GM21423 (cell line): Measurements from ENCODE around the gene SHLD1.
"Not testable (repeated sequence)": the region's sequence is repeated elsewhere in the genome, so short reads cannot be mapped to it uniquely, and the experiment has no call there.

Source experiments
- ATAC-seq: cut with Tn5 transposase; IDR thresholded peaks from one replicate; pipeline ENCODE4 v1.9.1; 2021; ENCODE audit warnings: mild to moderate bottlenecking, moderate library complexity; ENCODE audit not compliant: unreplicated experiment

SHLD1 gene

DNA sequence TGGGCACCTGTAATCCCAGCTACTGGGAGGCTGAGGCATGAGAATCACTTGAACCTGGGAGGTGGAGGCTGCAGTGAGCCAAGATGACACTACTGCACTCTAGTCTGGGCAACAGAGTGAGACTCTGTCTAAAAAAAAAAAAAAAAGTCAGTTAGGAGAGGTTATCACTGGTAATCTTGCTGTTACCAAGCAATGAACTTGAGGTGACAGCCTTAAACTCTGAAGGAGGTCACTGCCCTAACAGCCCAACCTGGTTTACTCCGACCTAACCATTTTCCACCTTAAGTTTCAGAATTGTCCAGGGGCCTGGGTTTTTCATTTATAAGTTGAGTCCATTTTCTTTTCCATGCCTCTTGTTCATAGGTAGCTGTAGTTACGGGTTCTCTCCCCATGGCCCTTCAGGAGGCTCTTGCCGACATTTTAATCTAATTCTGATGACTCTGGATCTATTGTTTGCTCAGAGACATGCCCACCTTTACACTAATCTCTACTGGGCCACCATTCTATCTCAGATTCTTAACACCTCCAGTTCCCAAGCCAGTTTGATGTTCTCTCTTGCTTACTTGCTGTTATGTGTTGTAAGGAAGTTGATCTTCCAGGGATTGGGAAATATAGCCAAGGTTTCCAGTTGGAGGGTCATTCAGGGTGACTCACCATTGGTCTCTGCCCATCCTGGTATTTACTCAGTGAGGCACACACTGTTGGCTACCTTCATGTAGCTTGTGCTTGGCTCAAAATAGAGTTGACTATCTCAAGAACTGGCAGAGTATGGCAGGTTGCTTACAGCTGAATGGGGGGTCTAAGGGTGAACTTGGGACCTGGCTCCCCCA is 29.1 kb downstream of the SHLD1 start:
- no peak for ATAC-seq

DNA sequence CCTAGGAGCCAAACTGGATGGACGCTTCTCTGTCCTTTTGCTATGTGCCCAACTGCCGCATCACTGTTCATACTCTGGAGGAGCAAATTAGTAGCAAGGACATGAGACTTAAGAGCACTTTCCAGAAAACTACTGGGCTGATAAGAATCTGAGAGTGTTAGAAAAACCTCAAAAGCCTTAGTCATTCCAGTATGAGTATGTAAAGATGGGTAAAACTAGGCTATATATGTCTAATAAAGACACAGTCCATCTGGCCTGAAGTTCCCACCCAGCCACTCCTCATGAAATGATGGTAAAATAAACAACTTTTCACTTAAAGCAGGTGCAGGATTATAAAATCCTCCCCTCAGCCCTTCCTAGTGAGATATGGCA is 30.6 kb downstream of the SHLD1 start:
- ATAC-seq: no peak

DNA sequence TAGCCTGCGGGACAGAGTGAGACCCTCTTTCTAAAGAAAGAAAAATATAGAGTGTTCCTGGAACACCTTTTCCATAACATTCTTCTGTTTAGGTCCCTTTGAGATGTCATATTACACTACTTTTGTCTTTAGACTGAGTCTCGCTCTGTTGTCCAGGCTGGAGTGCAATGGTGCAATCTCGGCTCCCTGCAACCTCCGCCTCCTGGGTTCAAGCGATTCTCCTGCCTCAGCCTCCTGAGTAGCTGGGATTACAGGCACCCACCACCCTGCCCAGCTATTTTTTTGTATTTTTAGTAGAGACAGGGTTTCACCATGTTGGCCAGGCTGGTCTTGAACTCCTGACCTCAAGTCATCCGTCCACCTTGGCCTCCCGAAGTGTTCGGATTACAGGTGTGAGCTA is 31.2 kb downstream of the SHLD1 start:
- not testable (repeated sequence) for ATAC-seq

GRCh38 chr20:5781798-5782750 is 31.9 kb downstream of the SHLD1 start:
- ATAC-seq: no peak

DNA sequence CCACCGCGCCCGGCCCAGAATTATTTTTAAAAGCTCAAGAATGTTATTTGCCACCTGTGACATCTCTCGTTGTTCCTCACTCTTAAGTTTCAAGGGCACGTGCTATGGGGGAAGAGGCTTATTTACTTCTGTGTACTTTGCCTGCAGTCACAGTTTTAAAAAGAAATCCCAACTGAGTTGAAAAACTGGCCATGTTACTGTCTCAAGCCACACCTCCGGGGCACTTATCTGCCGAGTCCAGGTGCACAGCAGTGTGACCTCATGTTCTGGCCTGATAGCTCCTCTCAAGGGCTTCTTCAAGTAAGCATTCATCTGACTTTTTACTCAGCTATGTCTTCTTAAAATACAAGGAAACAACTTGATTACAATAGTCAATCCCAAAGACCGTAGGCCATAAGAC is 34.5 kb downstream of the SHLD1 start:
- ATAC-seq: no peak

- no peak for ATAC-seq
These were observed 34.9 kb downstream of the SHLD1 start for GRCh38 chr20:5785146-5785545.

- ATAC-seq: no peak
These were observed 37.0 kb downstream of the SHLD1 start for GRCh38 chr20:5786930-5787795.

GRCh38 chr20:5787796-5788165 is 37.6 kb downstream of the SHLD1 start:
- ATAC-seq: no peak

DNA sequence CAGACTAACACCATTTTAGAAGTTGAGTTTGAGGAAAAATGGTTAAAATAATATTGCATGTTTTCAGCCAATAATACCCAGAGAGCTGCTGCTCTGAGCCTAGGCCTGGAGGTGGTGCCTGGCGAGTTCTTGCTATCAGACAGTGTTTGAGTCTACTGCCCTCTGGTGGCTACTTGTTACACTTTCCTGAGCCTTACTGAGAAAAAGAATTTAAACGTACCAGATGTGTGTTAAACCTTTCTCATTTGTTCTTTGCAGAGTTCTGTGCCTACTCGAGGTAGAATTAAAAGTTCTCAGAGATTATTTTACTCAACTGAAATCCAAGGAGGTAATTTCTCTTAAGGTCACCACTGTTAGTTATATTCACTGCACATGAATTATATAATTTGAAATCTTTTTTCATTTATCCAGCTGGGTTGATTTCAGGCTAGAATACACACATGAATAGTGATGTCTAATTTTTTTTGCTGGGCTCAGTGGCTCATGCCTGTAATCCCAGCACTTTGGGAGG is 38.2 kb downstream of the SHLD1 start:
- ATAC-seq: peak; percentile 84

DNA sequence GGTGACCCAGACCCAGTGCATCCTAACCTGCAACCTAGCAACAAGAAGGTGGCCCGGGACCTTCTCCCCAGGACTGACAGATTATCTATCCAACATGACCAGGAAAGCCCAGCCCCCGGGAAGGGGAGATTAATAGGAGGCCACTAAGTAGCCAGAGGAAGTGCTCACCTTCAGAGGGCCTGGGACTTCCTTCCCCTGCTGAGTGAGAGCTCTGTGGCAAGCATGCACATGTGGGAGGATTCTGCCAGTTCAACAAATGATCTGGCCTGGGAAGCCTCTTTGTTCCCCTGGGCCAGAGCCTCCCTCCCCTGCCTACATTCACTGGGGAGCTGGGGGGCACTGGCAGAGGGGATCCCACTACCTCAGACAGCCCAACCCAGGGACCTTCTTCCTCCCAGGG is 39.6 kb downstream of the SHLD1 start:
- ATAC-seq: no peak

DNA sequence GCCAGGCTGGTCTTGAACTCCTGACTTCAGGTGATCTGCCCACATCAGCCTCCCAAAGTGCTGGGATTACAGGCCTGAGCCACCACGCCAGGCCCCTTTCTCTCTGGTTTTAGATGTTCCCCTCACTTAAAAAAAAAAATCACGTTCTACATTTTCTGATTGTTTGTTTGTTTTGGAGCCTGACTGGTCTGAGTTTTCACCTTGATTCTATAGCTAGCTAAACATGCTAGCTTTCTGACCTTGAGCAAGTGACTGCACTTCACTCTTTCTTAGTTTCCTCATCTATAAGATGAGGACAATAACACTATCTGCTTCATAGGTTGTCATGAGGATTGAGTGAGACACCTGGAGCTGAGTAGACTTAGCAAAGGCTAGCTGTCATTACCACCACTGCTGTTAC is 43.7 kb downstream of the SHLD1 start:
- ATAC-seq: no peak

DNA sequence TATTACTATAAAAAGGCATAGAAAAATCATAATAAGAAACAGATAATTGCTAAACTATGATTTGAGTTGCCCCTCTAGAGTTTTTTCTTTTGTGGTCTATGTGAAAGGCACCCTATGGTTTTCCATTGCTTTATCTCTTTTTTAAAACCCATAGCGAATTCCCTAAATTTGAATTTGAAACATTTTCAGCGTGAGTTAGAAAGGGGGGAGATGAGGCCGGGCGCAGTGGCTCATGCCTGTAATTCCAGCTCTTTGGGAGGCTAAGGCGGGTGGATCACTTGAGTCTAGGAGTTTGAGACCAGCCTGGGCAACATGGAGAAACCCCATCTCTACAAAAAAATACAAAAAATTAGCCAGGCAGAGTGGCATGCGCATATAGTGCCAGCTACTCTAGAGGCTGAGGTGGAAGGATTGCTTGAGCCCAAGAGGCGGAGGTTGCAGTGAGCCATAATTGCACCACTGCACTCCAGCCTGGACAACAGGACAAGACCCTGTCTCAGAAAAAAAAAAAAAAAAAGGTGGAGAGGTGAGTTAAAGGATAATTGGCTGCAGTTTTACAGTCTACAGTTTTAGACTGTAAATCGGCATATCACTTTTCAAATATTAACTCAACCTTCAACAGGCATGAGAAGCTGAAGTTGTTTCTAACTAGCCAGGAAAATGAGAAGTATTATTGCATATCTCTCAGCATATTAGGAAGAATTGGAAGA is 46.3 kb downstream of the SHLD1 start:
- ATAC-seq: no peak

DNA sequence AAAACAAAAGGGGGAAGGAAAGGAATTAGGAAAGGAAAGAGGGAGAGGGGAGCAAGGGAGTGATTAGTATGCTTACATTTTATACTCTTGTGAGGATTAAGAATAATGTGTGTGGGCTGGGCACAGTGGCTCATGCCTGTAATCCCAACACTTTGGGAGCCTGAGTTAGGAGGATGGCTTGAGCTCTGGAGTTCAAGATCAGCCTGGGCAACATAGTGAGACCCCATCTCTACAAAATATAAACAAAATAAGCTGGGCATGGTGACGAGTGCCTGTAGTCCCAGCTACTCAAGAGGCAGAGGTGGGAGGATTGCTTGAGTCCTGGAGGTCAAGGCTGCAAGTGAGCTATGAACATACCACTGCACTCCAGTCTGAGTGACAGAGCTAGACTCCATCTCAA is 47.0 kb downstream of the SHLD1 start:
- no peak for ATAC-seq

- peak; percentile 98 for ATAC-seq
These were observed 47.8 kb downstream of the SHLD1 start for GRCh38 chr20:5797843-5798462.

DNA sequence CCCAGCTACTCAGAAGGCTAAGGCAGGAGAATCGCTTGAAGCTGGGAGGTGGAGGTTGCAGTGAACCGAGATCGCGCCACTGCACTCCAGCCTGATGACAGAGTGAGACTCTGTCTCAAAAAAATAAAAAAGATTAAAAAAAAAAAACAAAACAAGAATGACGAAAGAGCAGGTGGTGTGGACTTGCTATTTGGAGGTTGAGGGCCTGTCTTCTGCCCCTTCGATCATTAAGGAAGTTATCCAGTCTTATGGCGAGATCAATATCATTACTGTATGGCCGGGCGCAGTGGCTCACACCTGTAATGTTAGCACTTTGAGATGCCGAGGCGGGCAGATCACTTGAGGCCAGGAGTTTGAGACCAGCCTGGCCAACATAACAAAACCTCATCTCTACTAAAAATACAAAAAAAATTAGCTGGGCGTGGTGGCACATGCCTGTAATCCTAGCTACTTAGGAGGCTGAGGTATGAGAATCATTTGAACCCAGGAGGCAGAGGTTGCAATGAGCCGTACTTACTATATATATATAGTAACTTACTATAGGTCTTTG is 53.6 kb downstream of the SHLD1 start:
- ATAC-seq: not testable (repeated sequence)

GRCh38 chr20:5806457-5807263 is 56.5 kb downstream of the SHLD1 start:
- no peak for ATAC-seq

- ATAC-seq: no peak
These were observed 57.2 kb downstream of the SHLD1 start for GRCh38 chr20:5807431-5807830.

DNA sequence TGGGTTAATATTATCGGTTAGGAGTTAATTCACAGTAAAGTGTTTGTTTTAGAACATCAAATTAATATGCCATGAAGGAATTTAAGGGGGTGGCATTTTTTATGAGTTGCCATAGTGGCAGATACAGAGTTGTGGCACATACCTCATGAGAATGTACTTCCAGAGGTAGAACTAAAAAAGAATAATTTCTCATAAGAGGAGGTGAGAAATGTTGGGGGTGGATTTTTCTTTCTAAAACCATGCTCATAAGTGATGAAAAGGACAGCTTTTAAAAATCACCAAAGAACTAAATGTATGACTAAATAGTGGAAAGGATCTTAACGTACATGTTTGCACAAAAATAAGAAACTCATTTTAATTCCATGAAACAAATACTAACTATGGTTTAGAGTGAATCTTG is 58.7 kb downstream of the SHLD1 start:
- no peak for ATAC-seq

DNA sequence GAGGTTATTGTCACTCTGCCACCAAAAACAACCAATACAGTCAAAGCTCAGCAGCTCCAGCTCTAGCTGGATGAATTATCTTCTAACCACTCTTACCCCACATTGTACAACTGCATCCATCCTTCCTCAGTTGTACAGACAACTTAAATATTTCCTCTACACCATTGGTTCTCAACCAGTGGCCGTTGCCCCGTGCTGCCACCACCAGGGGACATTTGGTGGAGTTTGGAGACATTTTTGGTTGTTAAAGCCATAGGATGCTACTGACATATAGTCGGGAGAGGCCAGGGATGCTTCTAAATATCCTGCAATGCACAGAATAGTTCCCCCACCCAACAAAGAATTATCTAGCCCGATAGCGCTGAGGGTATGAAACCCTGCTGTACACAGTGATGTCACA is 59.3 kb downstream of the SHLD1 start:
- no peak for ATAC-seq
